ENCODE data around the gene LAMP5. TPM values are rescaled to one million over a fixed set of nuclear protein-coding genes. Genes with fewer than 3 reads are reported as not detected.
A peak's percentile ranks its signal among the peaks of the same experiment; 100 is the strongest.

LAMP5 gene
- not detected for polyA plus RNA-seq (ENCODE audit: insufficient read length)

- peak; percentile 41 for DNase-seq
Measured at GRCh38 chr20:9514461-9515213, at the start of gene LAMP5. Gene LAMP5, plus strand, starts transcription at chr20:9514590. Its CDS starts 263 bp downstream, at chr20:9514853.

- no peak for DNase-seq
Measured at GRCh38 chr20:9467995-9468394, 46.4 kb upstream of the LAMP5 start.

GRCh38 chr20:9474835-9475415 lies 39.5 kb upstream of the LAMP5 start:
- DNase-seq: no peak

GRCh38 chr20:9475456-9475855 lies 38.9 kb upstream of the LAMP5 start:
- no peak for DNase-seq

- no peak for DNase-seq
Measured at GRCh38 chr20:9476174-9476573, 38.2 kb upstream of the LAMP5 start.

- no peak for DNase-seq
Measured at GRCh38 chr20:9476637-9477036, 37.8 kb upstream of the LAMP5 start.

GRCh38 chr20:9478771-9479170 lies 35.6 kb upstream of the LAMP5 start:
- no peak for DNase-seq

- DNase-seq: no peak
Measured at GRCh38 chr20:9480066-9480465, 34.3 kb upstream of the LAMP5 start.

- no peak for DNase-seq
Measured at GRCh38 chr20:9482180-9482579, 32.2 kb upstream of the LAMP5 start.

GRCh38 chr20:9483131-9483530 lies 31.3 kb upstream of the LAMP5 start:
- no peak for DNase-seq

- DNase-seq: no peak
Measured at GRCh38 chr20:9485614-9486340, 28.6 kb upstream of the LAMP5 start.

GRCh38 chr20:9487231-9487630 lies 27.2 kb upstream of the LAMP5 start:
- no peak for DNase-seq

GRCh38 chr20:9488063-9488462 lies 26.3 kb upstream of the LAMP5 start:
- DNase-seq: no peak

- DNase-seq: no peak
Measured at GRCh38 chr20:9490161-9490560, 24.2 kb upstream of the LAMP5 start.

GRCh38 chr20:9490631-9491030 lies 23.8 kb upstream of the LAMP5 start:
- DNase-seq: no peak

GRCh38 chr20:9491324-9491723 lies 23.1 kb upstream of the LAMP5 start:
- no peak for DNase-seq

- no peak for DNase-seq
Measured at GRCh38 chr20:9492067-9492466, 22.3 kb upstream of the LAMP5 start.

- DNase-seq: no peak
Measured at GRCh38 chr20:9493803-9494202, 20.6 kb upstream of the LAMP5 start.

GRCh38 chr20:9495701-9496100 lies 18.7 kb upstream of the LAMP5 start:
- DNase-seq: no peak

- no peak for DNase-seq
Measured at GRCh38 chr20:9496155-9496554, 18.2 kb upstream of the LAMP5 start.

- no peak for DNase-seq
Measured at GRCh38 chr20:9498322-9498721, 16.1 kb upstream of the LAMP5 start.

GRCh38 chr20:9499126-9499899 lies 15.1 kb upstream of the LAMP5 start:
- no peak for DNase-seq

- DNase-seq: no peak
Measured at GRCh38 chr20:9500121-9500520, 14.3 kb upstream of the LAMP5 start.
